Stimulated activated memory B cell treated with anti-CD40 and anti-IgM and Interleukin-4, amounts not matched to agents 10 μg/mL and 1 μg/mL and 100 μg/mL, for 72 hours (primary cell): Measurements from ENCODE around the gene POLE2.
"Not testable (repeated sequence)": the region's sequence is repeated elsewhere in the genome, so short reads cannot be mapped to it uniquely, and the experiment has no call there.

Experiments
- ATAC-seq: fragments of 150-1000 bp; cut with Tn5 transposase; 2 replicates; pipeline ENCODE4 v1.10.0; 2021
- H3K27ac Mint-ChIP-seq: one replicate; pipeline ENCODE4 v1.8.0; 2022; ENCODE audit warnings: mild to moderate bottlenecking, mixed read lengths
- H3K27me3 Mint-ChIP-seq: one replicate; pipeline ENCODE4 v1.8.0; 2022; ENCODE audit warnings: mixed read lengths
- H3K36me3 Mint-ChIP-seq: one replicate; pipeline ENCODE4 v1.8.0; 2022; ENCODE audit warnings: mixed read lengths
- H3K4me1 Mint-ChIP-seq: one replicate; pipeline ENCODE4 v1.8.0; 2022; ENCODE audit warnings: mixed read lengths
- H3K4me3 Mint-ChIP-seq: one replicate; pipeline ENCODE4 v1.8.0; 2022; ENCODE audit warnings: mild to moderate bottlenecking, moderate library complexity, mixed read lengths
- H3K9me3 Mint-ChIP-seq: one replicate; pipeline ENCODE4 v1.8.0; 2022; ENCODE audit warnings: mixed read lengths

The POLE2 gene

GRCh38 chr14:49687942-49688700 is at the start of gene POLE2:
Gene POLE2 (minus strand): TSS chr14:49688214. CDS start chr14:49688203, 11 bp downstream.
- Mint-ChIP-seq H3K36me3 (no peaks in the 10 kb centered on the region), H3K9me3 (no peaks in the 10 kb centered on the region), H3K27ac (peak within 1 kb of the TSS; percentile 88), H3K4me3 (peak within 1 kb of the TSS; percentile 85), H3K27me3 (no peaks in the 10 kb centered on the region), H3K4me1 (peaks cover 29% of the 10 kb centered on the region)
- peak; percentile 92 for ATAC-seq

GRCh38 chr14:49735669-49736068 is 47.7 kb upstream of the POLE2 start:
- H3K4me1 Mint-ChIP-seq, H3K4me3 Mint-ChIP-seq, ATAC-seq, H3K27me3 Mint-ChIP-seq, H3K9me3 Mint-ChIP-seq, H3K27ac Mint-ChIP-seq: not testable (repeated sequence)
- peaks cover 19% of the 10 kb centered on the region for H3K36me3 Mint-ChIP-seq

GRCh38 chr14:49733836-49734235 is 45.8 kb upstream of the POLE2 start:
- no peak for ATAC-seq
- Mint-ChIP-seq H3K27me3 (no peaks in the 10 kb centered on the region), H3K36me3 (peaks cover 19% of the 10 kb centered on the region)

GRCh38 chr14:49732896-49733295 is 44.9 kb upstream of the POLE2 start:
- ATAC-seq = no peak
- H3K4me1 Mint-ChIP-seq = no peaks in the 10 kb centered on the region
- H3K36me3 Mint-ChIP-seq = peaks cover 24% of the 10 kb centered on the region
- no peaks in the 10 kb centered on the region for H3K9me3 Mint-ChIP-seq
- H3K27ac Mint-ChIP-seq = no peak overlapping the region
- no peaks in the 10 kb centered on the region for H3K27me3 Mint-ChIP-seq
- H3K4me3 Mint-ChIP-seq = no peak overlapping the region

More at GRCh38 chr14:49733836-49734235, 45.8 kb upstream of the POLE2 start:
- Mint-ChIP-seq H3K4me3 (no peak overlapping the region), H3K9me3 (no peaks in the 10 kb centered on the region), H3K27ac (no peak overlapping the region), H3K4me1 (no peaks in the 10 kb centered on the region)

GRCh38 chr14:49727171-49727570 is 39.2 kb upstream of the POLE2 start:
- Mint-ChIP-seq H3K4me3 (no peak overlapping the region), H3K27ac (no peak overlapping the region), H3K27me3 (no peaks in the 10 kb centered on the region), H3K4me1 (no peaks in the 10 kb centered on the region), H3K9me3 (no peaks in the 10 kb centered on the region), H3K36me3 (peaks cover 17% of the 10 kb centered on the region)
- ATAC-seq = no peak

GRCh38 chr14:49721733-49722435 is 33.9 kb upstream of the POLE2 start:
- ATAC-seq, H3K4me3 Mint-ChIP-seq, H3K9me3 Mint-ChIP-seq, H3K4me1 Mint-ChIP-seq, H3K27ac Mint-ChIP-seq, H3K27me3 Mint-ChIP-seq: not testable (repeated sequence)
- H3K36me3 Mint-ChIP-seq = peaks cover 48% of the 10 kb centered on the region

- no peaks in the 10 kb centered on the region for H3K4me1 Mint-ChIP-seq
- peaks cover 49% of the 10 kb centered on the region for H3K36me3 Mint-ChIP-seq
- peaks cover 8% of the 10 kb centered on the region for H3K9me3 Mint-ChIP-seq
- no peak for ATAC-seq
- no peaks in the 10 kb centered on the region for H3K27me3 Mint-ChIP-seq
- H3K4me3 Mint-ChIP-seq = no peak overlapping the region
- no peak overlapping the region for H3K27ac Mint-ChIP-seq
Observed at GRCh38 chr14:49720744-49721143, 32.7 kb upstream of the POLE2 start.

GRCh38 chr14:49710993-49711392 is 23.0 kb upstream of the POLE2 start:
- H3K27ac Mint-ChIP-seq, ATAC-seq, H3K9me3 Mint-ChIP-seq, H3K4me3 Mint-ChIP-seq, H3K27me3 Mint-ChIP-seq: not testable (repeated sequence)
- Mint-ChIP-seq H3K36me3 (peaks cover 19% of the 10 kb centered on the region), H3K4me1 (peaks cover 13% of the 10 kb centered on the region)

- not testable (repeated sequence) for H3K27me3 Mint-ChIP-seq, H3K27ac Mint-ChIP-seq, H3K9me3 Mint-ChIP-seq, H3K4me3 Mint-ChIP-seq, ATAC-seq
- peaks cover 21% of the 10 kb centered on the region for H3K36me3 Mint-ChIP-seq
- H3K4me1 Mint-ChIP-seq = peaks cover 13% of the 10 kb centered on the region
Observed at GRCh38 chr14:49704471-49704870, 16.5 kb upstream of the POLE2 start.

- ATAC-seq = no peak
- H3K36me3 Mint-ChIP-seq = peaks cover 16% of the 10 kb centered on the region
- H3K27me3 Mint-ChIP-seq = no peaks in the 10 kb centered on the region
- no peak overlapping the region for H3K27ac Mint-ChIP-seq
- H3K4me1 Mint-ChIP-seq = peaks cover 13% of the 10 kb centered on the region
- no peak overlapping the region for H3K4me3 Mint-ChIP-seq
- peaks cover 2% of the 10 kb centered on the region for H3K9me3 Mint-ChIP-seq
Observed at GRCh38 chr14:49703965-49704364, 16.0 kb upstream of the POLE2 start.

GRCh38 chr14:49702725-49703124 is 14.7 kb upstream of the POLE2 start:
- H3K4me1 Mint-ChIP-seq = peaks cover 13% of the 10 kb centered on the region
- peaks cover 16% of the 10 kb centered on the region for H3K36me3 Mint-ChIP-seq
- H3K4me3 Mint-ChIP-seq = no peak overlapping the region
- H3K27ac Mint-ChIP-seq = no peak overlapping the region
- no peaks in the 10 kb centered on the region for H3K27me3 Mint-ChIP-seq
- H3K9me3 Mint-ChIP-seq = peaks cover 2% of the 10 kb centered on the region
- ATAC-seq = no peak

- H3K4me1 Mint-ChIP-seq = peaks cover 26% of the 10 kb centered on the region
- H3K27ac Mint-ChIP-seq = peak overlapping the region; percentile 76
- H3K27me3 Mint-ChIP-seq, ATAC-seq, H3K36me3 Mint-ChIP-seq, H3K9me3 Mint-ChIP-seq: not testable (repeated sequence)
- H3K4me3 Mint-ChIP-seq = peak overlapping the region; percentile 73
Observed at GRCh38 chr14:49693735-49694124, 5.7 kb upstream of the POLE2 start.

- peak; percentile 86 for ATAC-seq
- H3K9me3 Mint-ChIP-seq = no peaks in the 10 kb centered on the region
- peak within 1 kb of the TSS; percentile 76 for H3K27ac Mint-ChIP-seq
- H3K36me3 Mint-ChIP-seq = no peaks in the 10 kb centered on the region
- peak within 1 kb of the TSS; percentile 73 for H3K4me3 Mint-ChIP-seq
- no peaks in the 10 kb centered on the region for H3K27me3 Mint-ChIP-seq
- peaks cover 26% of the 10 kb centered on the region for H3K4me1 Mint-ChIP-seq
Observed at GRCh38 chr14:49692811-49693734, 5.1 kb upstream of the POLE2 start, which contains the start of gene KLHDC1. Gene KLHDC1 (plus strand): TSS chr14:49693120. CDS start chr14:49693195, 75 bp downstream.

GRCh38 chr14:49692193-49692757 is 4.3 kb upstream of the POLE2 start:
- H3K4me1 Mint-ChIP-seq = peaks cover 28% of the 10 kb centered on the region
- ATAC-seq = no peak
- H3K4me3 Mint-ChIP-seq = peak overlapping the region; percentile 73
- H3K27me3 Mint-ChIP-seq = no peaks in the 10 kb centered on the region
- H3K9me3 Mint-ChIP-seq = no peaks in the 10 kb centered on the region
- H3K36me3 Mint-ChIP-seq = no peaks in the 10 kb centered on the region
- peak overlapping the region; percentile 76 for H3K27ac Mint-ChIP-seq

GRCh38 chr14:49691031-49691430 is 3.0 kb upstream of the POLE2 start:
- no peaks in the 10 kb centered on the region for H3K36me3 Mint-ChIP-seq
- ATAC-seq = no peak
- H3K27me3 Mint-ChIP-seq = no peaks in the 10 kb centered on the region
- peaks cover 37% of the 10 kb centered on the region for H3K4me1 Mint-ChIP-seq
- H3K27ac Mint-ChIP-seq = no peak overlapping the region
- H3K4me3 Mint-ChIP-seq = no peak overlapping the region
- no peaks in the 10 kb centered on the region for H3K9me3 Mint-ChIP-seq
